SH-SY5Y (cell line): ENCODE results near the gene CARHSP1.

Source experiments
- GATA2 ChIP-seq: IDR thresholded peaks from 2 replicates; pipeline ENCODE4 v1.6.1; 2011; ENCODE audit warnings: mild to moderate bottlenecking, low read depth, low read length
- GATA3 ChIP-seq: IDR thresholded peaks from 2 replicates; pipeline ENCODE4 v1.6.1; 2011; ENCODE audit warnings: low read depth, mild to moderate bottlenecking, low read length, moderate library complexity

The CARHSP1 gene

DNA sequence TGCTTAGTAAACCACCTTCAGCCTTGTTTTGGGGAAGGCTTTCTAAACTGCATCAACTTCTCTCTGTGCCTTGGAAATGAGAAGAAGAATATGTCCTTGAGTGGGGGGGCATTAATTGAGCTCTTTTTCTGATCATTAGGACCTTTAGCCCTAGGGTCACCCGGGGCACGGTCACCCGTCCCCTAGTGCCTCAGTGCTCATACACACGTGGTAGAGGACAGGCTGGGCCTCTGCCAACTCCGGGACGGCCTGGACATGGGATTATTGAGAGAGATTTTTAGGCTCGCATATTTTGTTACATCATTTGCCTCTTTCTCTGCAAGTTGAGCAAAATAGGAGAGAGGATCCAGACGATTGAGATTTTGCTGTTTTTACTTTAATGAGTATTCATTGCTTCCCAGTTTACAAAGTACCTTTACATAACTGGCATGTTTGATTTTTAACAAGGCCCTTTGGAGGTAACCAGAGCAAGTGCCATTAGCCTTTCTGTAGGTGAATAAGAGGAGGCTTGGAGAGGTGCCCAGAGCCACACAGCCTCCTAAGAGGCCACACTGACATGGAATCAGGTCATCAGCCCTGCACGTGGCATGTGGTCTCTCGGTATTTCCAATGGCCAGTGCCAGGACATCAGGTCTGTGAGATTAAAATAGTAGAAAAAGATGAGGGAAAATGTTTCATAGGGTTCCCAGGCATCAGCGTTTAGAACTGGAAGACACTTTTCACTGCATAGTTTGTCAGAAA lies 60.0 kb downstream of the CARHSP1 start:
- TF ChIP-seq GATA2: no peak
- no peak for TF ChIP-seq GATA3

GRCh38 chr16:8808009-8808408 lies 60.8 kb downstream of the CARHSP1 start:
- TF ChIP-seq GATA3 (no peak), GATA2 (no peak)

GRCh38 chr16:8807189-8807588 lies 61.6 kb downstream of the CARHSP1 start:
- no peak for TF ChIP-seq GATA3
- no peak for TF ChIP-seq GATA2

- TF ChIP-seq GATA2 (no peak), GATA3 (no peak)
Observed at GRCh38 chr16:8806272-8806983, 62.4 kb downstream of the CARHSP1 start.

DNA sequence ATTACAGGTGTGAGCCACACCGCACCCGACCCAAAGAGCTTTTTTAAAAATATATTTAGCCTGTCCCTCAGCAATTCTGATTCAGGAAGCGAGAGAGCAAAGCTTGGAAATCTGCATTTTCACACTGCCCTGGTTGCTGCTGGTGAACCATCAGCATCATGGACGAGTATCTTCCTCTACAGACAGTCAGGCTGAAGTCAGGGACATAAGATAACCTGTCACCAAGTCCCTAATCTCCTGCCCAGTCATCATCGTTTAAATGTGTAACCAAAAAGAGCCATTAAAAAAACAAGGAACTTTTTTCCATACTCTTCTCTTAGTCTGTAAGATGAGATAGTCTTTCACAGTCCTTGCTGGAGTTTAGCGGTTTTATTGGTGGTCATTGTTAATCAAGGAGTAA lies 64.5 kb downstream of the CARHSP1 start:
- no peak for TF ChIP-seq GATA3
- no peak for TF ChIP-seq GATA2
